Thyroid gland (tissue), 4 donors: ENCODE results near the gene CDK8.

Experiments used
- POLR2A ChIP-seq, 2 donors: fragments of 450-650 bp; IDR thresholded peaks; one replicate each; pipeline ENCODE4 v1.6.1; 2017; ENCODE audit warnings: antibody characterized with exemption in 2 of 2, mild to moderate bottlenecking in 2 of 2, moderate library complexity in 1 of 2
- TF ChIP-seq, protein P1 (sequence below), 6 experiments: fragments of 200-600 bp in 3 of 6; fragments of 450-650 bp in 3 of 6; sonication (generic) in 3 of 6; IDR thresholded peaks; one replicate each; pipeline ENCODE4 v1.5.1; 2016 to 2019; ENCODE audit warnings: antibody characterized with exemption in 6 of 6, mild to moderate bottlenecking in 2 of 6, inconsistent platforms in 1 of 6, moderate library complexity in 1 of 6

GRCh38 chr13:26344980-26345379 is 91.1 kb downstream of the CDK8 start:
- no peak for TF ChIP-seq POLR2A (IDR thresholded peaks at IDR 0.05)
- TF ChIP-seq, protein P1, sequence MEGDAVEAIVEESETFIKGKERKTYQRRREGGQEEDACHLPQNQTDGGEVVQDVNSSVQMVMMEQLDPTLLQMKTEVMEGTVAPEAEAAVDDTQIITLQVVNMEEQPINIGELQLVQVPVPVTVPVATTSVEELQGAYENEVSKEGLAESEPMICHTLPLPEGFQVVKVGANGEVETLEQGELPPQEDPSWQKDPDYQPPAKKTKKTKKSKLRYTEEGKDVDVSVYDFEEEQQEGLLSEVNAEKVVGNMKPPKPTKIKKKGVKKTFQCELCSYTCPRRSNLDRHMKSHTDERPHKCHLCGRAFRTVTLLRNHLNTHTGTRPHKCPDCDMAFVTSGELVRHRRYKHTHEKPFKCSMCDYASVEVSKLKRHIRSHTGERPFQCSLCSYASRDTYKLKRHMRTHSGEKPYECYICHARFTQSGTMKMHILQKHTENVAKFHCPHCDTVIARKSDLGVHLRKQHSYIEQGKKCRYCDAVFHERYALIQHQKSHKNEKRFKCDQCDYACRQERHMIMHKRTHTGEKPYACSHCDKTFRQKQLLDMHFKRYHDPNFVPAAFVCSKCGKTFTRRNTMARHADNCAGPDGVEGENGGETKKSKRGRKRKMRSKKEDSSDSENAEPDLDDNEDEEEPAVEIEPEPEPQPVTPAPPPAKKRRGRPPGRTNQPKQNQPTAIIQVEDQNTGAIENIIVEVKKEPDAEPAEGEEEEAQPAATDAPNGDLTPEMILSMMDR (IDR thresholded peaks at IDR 0.05), result no peak
